ENCODE measurements around the gene MAP3K10. TPM values are rescaled to one million over a fixed set of nuclear protein-coding genes. Genes with fewer than 3 reads are reported as not detected.

MAP3K10 gene
- total RNA-seq, 2 donors from 2014 or later, result 15.8 to 25.7 TPM

DNA sequence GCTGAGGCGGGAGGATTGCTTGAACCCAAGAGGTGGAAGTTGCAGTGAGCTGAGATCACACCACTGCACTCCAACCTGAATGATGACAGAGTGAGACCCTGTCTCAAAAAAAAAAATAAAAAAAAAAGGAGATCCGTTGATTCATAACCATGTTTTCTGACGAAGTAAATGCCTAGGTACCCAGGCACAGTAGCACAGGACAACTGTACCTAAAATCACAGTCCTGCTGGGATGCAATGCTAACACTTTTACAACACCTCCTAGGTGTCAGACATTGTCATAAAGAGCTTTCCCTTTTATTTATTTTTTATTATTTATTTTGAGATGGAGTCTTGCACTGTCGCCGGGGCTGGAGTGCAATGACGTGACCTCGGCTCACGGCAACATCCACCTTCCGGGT, 29.4 kb downstream of the MAP3K10 start:
- intact Hi-C loops (cut with DNase I), result loop anchor here (5.0 kb wide), 1 partner anchor 73 kb away; no protein-coding TSS in a partner anchor

DNA sequence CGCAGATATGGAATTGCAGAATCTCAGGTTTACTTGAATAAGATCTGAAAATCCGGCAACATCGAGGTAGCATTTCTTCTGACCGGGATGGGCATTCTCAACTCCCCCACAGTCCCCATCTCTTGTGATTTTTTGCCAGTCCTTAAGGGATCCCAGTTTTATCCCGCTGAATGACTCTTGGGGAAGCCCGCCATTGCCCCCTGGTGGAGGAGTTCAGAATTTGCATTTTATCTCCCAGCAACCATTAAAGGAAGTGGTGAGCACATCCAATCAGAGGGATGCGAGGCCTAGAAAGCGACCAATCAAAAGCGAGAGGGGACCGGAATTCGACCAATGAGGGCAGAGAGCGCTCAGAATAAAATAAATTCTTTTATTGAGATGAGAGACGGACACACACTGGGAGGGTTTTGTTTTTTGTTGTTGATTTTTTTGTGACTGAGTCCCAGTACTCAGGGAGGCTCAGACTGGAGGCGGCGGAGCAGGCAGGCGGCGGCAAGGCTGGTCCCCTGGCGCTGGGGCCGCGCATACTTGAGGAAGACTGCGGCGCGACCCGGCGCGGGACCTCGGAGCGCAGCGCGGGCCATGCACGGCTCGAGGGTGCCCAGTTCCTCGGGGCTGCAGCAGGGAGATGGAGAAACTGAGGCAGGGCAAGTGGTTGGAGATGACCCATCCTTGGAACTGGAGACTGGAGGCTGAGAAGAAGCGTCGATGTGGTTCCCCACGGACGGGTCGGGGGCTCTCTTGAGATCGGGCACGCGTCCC, 30.8 kb downstream of the MAP3K10 start:
- peaks cover 27% of the 10 kb centered on the region for H3K4me1 ChIP-seq
- DNase-seq (peak; percentile 78 to 90 (median 85)), ATAC-seq (peak; percentile 91)
- no peaks in the 10 kb centered on the region for H3K36me3 ChIP-seq (replicated peaks in 1 of 2; ENCODE audit: insufficient read depth in 1 of 2, low read depth in 2 of 2)
- intact Hi-C loops (cut with DNase I), result loop anchor here (5.0 kb wide), 1 partner anchor 75 kb away; no protein-coding TSS in a partner anchor
- H3K4me3 ChIP-seq, result no peak overlapping the region
- H3K27ac ChIP-seq, result no peak overlapping the region
- H3K27me3 ChIP-seq, result peaks cover 0 to 35% of the 10 kb centered on the region in 2 donors
- H3K9me3 ChIP-seq, result no peaks in the 10 kb centered on the region
- TF ChIP-seq, protein P1, sequence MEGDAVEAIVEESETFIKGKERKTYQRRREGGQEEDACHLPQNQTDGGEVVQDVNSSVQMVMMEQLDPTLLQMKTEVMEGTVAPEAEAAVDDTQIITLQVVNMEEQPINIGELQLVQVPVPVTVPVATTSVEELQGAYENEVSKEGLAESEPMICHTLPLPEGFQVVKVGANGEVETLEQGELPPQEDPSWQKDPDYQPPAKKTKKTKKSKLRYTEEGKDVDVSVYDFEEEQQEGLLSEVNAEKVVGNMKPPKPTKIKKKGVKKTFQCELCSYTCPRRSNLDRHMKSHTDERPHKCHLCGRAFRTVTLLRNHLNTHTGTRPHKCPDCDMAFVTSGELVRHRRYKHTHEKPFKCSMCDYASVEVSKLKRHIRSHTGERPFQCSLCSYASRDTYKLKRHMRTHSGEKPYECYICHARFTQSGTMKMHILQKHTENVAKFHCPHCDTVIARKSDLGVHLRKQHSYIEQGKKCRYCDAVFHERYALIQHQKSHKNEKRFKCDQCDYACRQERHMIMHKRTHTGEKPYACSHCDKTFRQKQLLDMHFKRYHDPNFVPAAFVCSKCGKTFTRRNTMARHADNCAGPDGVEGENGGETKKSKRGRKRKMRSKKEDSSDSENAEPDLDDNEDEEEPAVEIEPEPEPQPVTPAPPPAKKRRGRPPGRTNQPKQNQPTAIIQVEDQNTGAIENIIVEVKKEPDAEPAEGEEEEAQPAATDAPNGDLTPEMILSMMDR (IDR thresholded peaks at IDR 0.05), result peak; percentile 79 to 95 (median 91)
- no peak for TF ChIP-seq POLR2A (IDR thresholded peaks at IDR 0.05)
- WGBS, 2 donors, result 53 to 59% methylated on average over 40 to 41 of the region's 41 CpGs

More for the DNA sequence above, 29.4 kb downstream of the MAP3K10 start:
- no peaks in the 10 kb centered on the region for H3K36me3 ChIP-seq (replicated peaks in 1 of 2; ENCODE audit: insufficient read depth in 1 of 2, low read depth in 2 of 2)
- no peak for TF ChIP-seq POLR2A (IDR thresholded peaks at IDR 0.05)
- TF ChIP-seq, protein P1 (IDR thresholded peaks at IDR 0.05), result no peak
- WGBS, 2 donors, result 66% methylated on average over 9 of the region's 9 CpGs
- H3K4me1 ChIP-seq, result peaks cover 22% of the 10 kb centered on the region
- H3K27ac ChIP-seq, result no peak overlapping the region
- DNase-seq, result no peak
- ATAC-seq, result no peak
- H3K27me3 ChIP-seq, result peaks cover 0 to 28% of the 10 kb centered on the region in 2 donors
- H3K4me3 ChIP-seq, result no peak overlapping the region
- H3K9me3 ChIP-seq, result no peaks in the 10 kb centered on the region

DNA sequence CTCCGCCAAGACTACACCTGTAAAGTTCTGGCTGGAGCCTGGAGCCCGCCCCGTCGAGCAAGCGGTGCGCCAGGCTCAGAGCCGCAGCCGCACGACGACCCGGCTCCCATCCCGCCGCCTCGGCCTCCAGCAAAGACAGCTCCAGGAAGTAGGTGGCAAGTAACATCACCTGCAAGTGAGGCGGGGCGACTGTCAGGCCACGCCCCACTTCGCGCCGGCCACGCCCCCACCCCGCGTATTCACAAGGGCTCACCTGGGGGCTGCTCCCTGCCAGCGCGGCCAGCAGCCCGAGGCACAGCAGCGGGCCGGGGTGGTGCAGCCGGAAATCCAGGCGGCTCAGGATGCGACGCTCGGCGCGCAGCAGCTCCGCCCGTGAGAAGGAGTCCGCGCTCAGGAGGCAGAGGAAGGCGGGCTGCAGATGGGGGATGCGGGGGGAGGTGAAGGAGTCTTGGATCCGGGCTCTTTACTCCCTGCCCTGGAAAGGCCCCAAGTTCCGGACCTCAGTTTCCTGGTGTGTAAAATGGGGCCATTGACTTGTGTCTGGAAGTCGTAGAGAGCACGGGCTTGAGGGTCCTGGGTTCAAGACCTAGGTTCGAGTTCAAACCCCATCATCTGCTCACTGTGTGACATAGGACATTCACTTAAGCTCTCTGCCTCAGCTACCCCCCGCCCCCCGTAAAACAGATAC, 32.1 kb downstream of the MAP3K10 start:
- DNase-seq (peak in 1 of 4 donors; percentile 51), ATAC-seq (no peak)
- Histone ChIP-seq H3K36me3 (replicated peaks in 1 of 2; ENCODE audit: insufficient read depth in 1 of 2, low read depth in 2 of 2) (no peaks in the 10 kb centered on the region), H3K27ac (no peak overlapping the region), H3K4me1 (peaks cover 16% of the 10 kb centered on the region), H3K27me3 (peaks cover 0 to 31% of the 10 kb centered on the region in 2 donors), H3K4me3 (no peak overlapping the region), H3K9me3 (no peaks in the 10 kb centered on the region)
- 29 to 49% methylated on average over 24 to 48 of the region's 48 CpGs for WGBS, 2 donors
- intact Hi-C loops (cut with DNase I), result loop anchor here (5.0 kb wide), 1 partner anchor 76 kb away; no protein-coding TSS in a partner anchor
- TF ChIP-seq, protein P1 (IDR thresholded peaks at IDR 0.05), result no peak
- TF ChIP-seq POLR2A (IDR thresholded peaks at IDR 0.05), result no peak

DNA sequence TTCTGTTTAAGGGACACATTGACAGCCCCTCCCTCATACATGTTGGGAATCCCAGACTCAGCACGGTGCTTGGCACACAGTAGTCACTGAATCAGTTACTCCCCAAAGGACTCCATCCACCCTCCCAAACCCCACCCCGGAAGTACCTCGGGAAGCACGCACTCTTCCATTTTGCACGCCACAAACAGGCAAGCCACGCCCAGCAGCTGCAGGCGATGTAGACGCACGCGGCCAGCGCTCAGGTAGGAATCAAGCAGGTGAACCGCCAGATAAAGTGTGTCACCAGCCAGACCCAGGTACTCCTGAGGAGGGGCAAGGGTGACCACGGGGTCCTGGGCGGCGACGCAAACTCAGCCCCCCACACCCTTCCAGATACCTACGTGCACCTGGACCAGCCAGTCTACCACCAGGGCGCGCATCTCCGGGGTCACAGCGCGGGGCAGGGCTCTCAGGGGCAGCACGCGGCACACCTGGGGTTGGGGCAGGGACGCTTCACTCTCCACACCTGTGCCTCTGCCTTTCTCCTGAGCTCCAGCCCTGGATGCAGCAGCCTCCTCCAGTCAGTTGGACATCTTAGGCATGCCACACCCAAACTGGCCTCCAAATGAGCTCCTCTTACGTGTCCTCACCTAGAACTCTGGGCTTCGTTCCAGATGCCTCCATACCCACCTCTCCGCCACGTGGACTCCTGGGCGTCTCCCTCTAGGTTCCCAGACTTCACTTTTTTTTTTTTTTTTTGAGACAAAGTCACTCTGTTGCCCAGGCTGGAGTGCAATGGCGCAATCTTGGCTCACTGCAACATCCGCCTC, 33.3 kb downstream of the MAP3K10 start:
- Histone ChIP-seq H3K27ac (no peak overlapping the region), H3K9me3 (no peaks in the 10 kb centered on the region), H3K4me3 (no peak overlapping the region), H3K27me3 (peaks cover 0 to 31% of the 10 kb centered on the region in 2 donors), H3K36me3 (replicated peaks in 1 of 2; ENCODE audit: insufficient read depth in 1 of 2, low read depth in 2 of 2) (no peaks in the 10 kb centered on the region), H3K4me1 (peaks cover 16% of the 10 kb centered on the region)
- TF ChIP-seq POLR2A (IDR thresholded peaks at IDR 0.05), result no peak
- TF ChIP-seq, protein P1 (IDR thresholded peaks at IDR 0.05), result no peak
- ATAC-seq (no peak), DNase-seq (no peak)
- intact Hi-C loops (cut with DNase I), result loop anchor here (5.0 kb wide), 1 partner anchor 77 kb away; no protein-coding TSS in a partner anchor
- 64 to 71% methylated on average over 15 to 32 of the region's 32 CpGs for WGBS, 2 donors

All from body of pancreas (tissue), 4 donors.